ACC112 (cell line): ENCODE results near the gene SRRM1.

Source experiments
- H2AFZ ChIP-seq: fragments of 200-600 bp; sonication (generic); one replicate; pipeline ENCODE4 v1.6.0; 2017; ENCODE audit warnings: antibody characterized with exemption, low read length; ENCODE audit not compliant: unreplicated experiment
- H3K27ac ChIP-seq: fragments of 200-600 bp; sonication (generic); 2 replicates; pipeline ENCODE4 v1.5.1; 2014; ENCODE audit warnings: low read depth, mild to moderate bottlenecking, antibody characterized with exemption, low read length, moderate library complexity
- H3K27me3 ChIP-seq: fragments of 200-600 bp; sonication (generic); 2 replicates; pipeline ENCODE4 v1.6.1; 2014; ENCODE audit warnings: mild to moderate bottlenecking, antibody characterized with exemption, low read length, moderate library complexity, mixed read lengths; ENCODE audit not compliant: insufficient read depth
- H3K36me3 ChIP-seq: fragments of 200-600 bp; sonication (generic); 2 replicates; pipeline ENCODE4 v1.6.1; 2016; ENCODE audit warnings: mild to moderate bottlenecking, antibody characterized with exemption, low read length, moderate library complexity, mixed read lengths; ENCODE audit not compliant: insufficient read depth
- H3K4me1 ChIP-seq: fragments of 200-600 bp; sonication (generic); one replicate; pipeline ENCODE4 v1.6.1; 2016; ENCODE audit warnings: low read length, mixed read lengths; ENCODE audit not compliant: insufficient read depth, unreplicated experiment, control insufficient read depth
- H3K4me3 ChIP-seq: fragments of 200-600 bp; sonication (generic); 2 replicates; pipeline ENCODE4 v1.5.1; 2014; ENCODE audit warnings: mild to moderate bottlenecking, low read depth, low read length
- H3K79me2 ChIP-seq: fragments of 200-600 bp; sonication (generic); one replicate; pipeline ENCODE4 v1.6.0; 2016; ENCODE audit warnings: low read length; ENCODE audit not compliant: control insufficient read depth, unreplicated experiment, insufficient read depth

Gene SRRM1

DNA sequence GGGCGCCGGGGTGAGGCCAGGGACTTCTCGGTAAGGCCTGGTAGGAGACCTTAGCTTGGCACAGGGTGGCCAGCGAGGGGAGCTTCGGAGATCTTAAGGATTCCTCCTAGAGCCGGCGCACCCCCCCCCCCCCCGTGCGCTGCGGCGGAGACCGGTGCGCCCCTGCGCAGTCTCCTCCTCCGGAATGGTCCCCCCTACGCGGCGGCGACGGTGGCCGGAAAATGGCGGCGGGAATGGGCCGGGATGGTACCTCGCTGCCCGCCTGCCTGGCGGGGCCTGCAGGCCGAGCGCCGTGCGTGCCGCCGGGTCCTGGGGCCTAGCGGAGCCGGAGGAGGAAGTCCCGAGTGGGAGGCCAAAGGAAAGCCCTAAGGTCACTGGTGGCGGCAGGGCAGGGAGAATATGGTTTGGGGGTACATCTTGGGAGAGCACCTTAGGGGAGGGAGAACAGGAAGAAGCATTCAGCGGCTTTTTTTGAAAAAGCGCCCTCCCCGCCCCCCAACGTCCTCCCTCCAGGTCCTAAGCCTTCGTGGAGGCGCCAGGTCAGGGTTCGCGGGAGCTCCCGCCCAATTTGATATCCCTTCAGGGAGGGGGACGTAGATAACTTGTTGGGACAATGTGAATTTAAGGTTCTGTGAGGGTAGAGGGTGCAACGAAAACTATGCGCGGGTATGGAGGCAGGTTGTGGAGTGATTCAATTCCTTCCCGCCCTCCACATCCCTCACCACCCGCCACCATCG is 429 bp downstream of the SRRM1 start:
- peaks cover 62% of the 10 kb centered on the region for H3K79me2 ChIP-seq
- peaks cover 23% of the 10 kb centered on the region for H3K4me1 ChIP-seq
- peak overlapping the region; percentile 89 for H3K4me3 ChIP-seq
- no peaks in the 10 kb centered on the region for H3K27me3 ChIP-seq
- no peak overlapping the region for H2AFZ ChIP-seq
- peak overlapping the region; percentile 68 for H3K27ac ChIP-seq
- peaks cover 34% of the 10 kb centered on the region for H3K36me3 ChIP-seq

DNA sequence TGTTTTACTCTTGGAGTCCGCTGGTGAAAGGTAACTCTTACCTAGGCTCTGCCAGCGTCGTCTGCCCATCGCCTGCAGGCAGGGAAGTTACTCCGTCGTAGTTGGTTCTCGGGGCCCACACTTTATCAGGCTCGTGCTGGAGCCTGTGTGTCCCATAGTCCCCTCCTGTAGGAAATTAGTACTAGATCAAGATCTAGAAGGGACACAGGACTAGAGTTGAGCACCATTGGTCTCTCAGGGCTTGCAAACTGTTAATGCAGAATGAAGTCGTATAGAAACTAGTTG is 940 bp downstream of the SRRM1 start:
- H3K79me2 ChIP-seq = peaks cover 66% of the 10 kb centered on the region
- H3K27ac ChIP-seq = peak overlapping the region; percentile 68; the same call in 1 of the 2 replicates
- H3K4me3 ChIP-seq = peak overlapping the region; percentile 89
- peaks cover 23% of the 10 kb centered on the region for H3K4me1 ChIP-seq
- H2AFZ ChIP-seq = no peak overlapping the region
- no peaks in the 10 kb centered on the region for H3K27me3 ChIP-seq
- H3K36me3 ChIP-seq = peaks cover 39% of the 10 kb centered on the region

DNA sequence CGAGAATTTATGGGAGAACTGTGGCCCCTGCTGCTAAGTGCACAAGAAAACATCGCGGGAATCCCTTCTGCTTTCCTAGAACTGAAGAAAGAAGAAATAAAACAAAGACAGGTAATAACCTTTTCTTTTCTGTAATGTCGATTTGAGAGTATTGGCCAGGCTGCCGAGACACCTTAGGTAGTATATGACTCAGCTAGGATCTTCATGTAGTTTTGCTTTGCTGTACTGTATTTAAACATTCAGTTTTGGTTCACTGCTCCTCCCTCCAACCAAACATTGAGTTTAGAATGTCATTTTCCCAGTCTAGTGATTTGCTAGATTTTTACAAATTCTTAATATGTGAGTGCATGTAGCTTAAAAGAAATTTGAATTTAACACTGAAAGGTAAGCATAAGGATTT is 5.8 kb downstream of the SRRM1 start:
- H3K79me2 ChIP-seq = peaks cover 84% of the 10 kb centered on the region
- no peak overlapping the region for H2AFZ ChIP-seq
- no peak overlapping the region for H3K4me3 ChIP-seq
- peaks cover 17% of the 10 kb centered on the region for H3K4me1 ChIP-seq
- H3K36me3 ChIP-seq = peaks cover 80% of the 10 kb centered on the region
- no peak overlapping the region for H3K27ac ChIP-seq
- H3K27me3 ChIP-seq = no peaks in the 10 kb centered on the region

DNA sequence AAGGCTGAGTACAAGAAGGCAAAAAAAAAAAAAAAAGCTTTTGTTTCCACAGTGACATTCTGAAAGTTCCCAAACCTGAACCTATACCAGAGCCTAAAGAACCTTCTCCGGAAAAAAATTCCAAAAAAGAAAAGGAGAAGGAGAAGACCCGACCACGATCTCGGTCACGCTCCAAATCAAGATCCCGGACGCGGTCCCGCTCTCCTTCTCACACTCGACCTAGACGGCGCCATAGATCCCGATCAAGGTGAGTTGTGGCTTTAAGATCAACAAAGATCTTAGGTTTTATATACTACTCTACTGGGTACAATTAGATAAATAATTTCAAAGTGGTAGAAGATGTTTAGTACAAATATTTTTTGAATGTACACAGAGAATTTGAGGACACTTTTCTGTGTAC is 9.3 kb downstream of the SRRM1 start:
- Histone ChIP-seq H3K4me3 (no peak overlapping the region), H3K27me3 (no peaks in the 10 kb centered on the region), H3K4me1 (peaks cover 5% of the 10 kb centered on the region), H3K27ac (no peak overlapping the region), H3K79me2 (peaks cover 82% of the 10 kb centered on the region), H3K36me3 (peaks cover 92% of the 10 kb centered on the region), H2AFZ (no peak overlapping the region)

DNA sequence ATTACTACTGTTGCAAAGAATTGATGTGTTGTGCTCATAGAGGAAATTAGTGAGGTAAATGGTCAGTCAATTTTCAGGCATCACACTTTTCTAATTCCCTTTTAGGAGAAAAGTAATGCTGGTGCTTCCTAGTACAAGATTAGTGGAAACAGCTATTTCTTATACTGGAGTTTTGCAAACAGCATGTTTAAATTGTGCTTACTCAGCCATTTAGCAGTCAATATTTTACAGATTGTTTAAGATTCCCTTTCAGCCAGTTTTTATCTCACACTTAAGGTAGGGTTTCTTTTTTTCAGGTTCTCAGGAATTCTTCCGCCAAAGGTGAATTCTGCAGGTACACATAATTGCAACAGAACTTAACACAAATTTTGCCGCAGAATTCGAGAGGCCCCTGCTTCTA is 10.9 kb downstream of the SRRM1 start:
- H2AFZ ChIP-seq = no peak overlapping the region
- H3K27ac ChIP-seq = no peak overlapping the region
- H3K27me3 ChIP-seq = no peaks in the 10 kb centered on the region
- H3K79me2 ChIP-seq = peaks cover 79% of the 10 kb centered on the region
- no peak overlapping the region for H3K4me3 ChIP-seq
- peaks cover 5% of the 10 kb centered on the region for H3K4me1 ChIP-seq
- peaks cover 85% of the 10 kb centered on the region for H3K36me3 ChIP-seq

DNA sequence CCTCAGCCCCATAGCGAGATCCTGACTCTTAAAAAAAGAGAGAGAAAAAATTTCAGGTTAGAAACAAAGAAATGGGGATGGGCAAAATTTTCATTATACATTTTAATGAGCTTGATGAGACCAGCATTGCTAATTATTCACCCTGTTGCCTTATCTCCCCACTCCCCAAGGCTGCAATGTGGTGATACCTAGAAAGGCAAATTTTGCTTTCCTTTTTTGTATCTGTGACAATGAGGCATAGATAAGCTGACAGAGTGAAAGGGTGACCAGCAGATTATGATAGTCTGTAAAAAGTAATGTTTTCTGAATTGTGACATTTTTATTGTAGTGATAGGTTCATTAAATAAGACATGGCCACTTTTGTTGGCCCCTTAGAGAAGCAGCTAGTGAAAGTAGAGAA is 12.9 kb downstream of the SRRM1 start:
- Histone ChIP-seq H3K4me3 (no peak overlapping the region), H3K4me1 (peaks cover 5% of the 10 kb centered on the region), H3K27me3 (no peaks in the 10 kb centered on the region), H3K79me2 (peaks cover 68% of the 10 kb centered on the region), H3K27ac (no peak overlapping the region), H3K36me3 (peaks cover 71% of the 10 kb centered on the region), H2AFZ (no peak overlapping the region)

DNA sequence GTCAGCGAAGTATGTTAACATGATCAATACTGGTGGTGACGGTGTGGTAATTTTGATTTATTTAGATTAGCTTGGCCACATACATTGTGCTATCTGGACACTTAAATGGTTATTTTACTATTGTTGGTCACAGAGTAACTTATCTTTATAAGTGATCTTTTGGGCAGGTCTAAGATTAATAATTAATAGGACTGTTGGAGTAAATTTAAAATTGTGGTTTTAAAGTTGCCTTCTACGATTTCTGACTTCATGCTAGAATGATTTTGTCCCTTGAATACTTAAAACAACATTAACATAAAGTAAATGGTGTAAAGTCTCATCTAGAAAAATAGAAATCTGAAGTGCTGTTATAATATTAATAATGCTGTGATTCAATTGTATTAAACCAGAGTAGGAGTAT is 14.7 kb downstream of the SRRM1 start:
- Histone ChIP-seq H3K4me3 (no peak overlapping the region), H3K27ac (no peak overlapping the region), H3K4me1 (peaks cover 5% of the 10 kb centered on the region), H2AFZ (no peak overlapping the region), H3K36me3 (peaks cover 76% of the 10 kb centered on the region), H3K79me2 (peaks cover 71% of the 10 kb centered on the region), H3K27me3 (no peaks in the 10 kb centered on the region)

DNA sequence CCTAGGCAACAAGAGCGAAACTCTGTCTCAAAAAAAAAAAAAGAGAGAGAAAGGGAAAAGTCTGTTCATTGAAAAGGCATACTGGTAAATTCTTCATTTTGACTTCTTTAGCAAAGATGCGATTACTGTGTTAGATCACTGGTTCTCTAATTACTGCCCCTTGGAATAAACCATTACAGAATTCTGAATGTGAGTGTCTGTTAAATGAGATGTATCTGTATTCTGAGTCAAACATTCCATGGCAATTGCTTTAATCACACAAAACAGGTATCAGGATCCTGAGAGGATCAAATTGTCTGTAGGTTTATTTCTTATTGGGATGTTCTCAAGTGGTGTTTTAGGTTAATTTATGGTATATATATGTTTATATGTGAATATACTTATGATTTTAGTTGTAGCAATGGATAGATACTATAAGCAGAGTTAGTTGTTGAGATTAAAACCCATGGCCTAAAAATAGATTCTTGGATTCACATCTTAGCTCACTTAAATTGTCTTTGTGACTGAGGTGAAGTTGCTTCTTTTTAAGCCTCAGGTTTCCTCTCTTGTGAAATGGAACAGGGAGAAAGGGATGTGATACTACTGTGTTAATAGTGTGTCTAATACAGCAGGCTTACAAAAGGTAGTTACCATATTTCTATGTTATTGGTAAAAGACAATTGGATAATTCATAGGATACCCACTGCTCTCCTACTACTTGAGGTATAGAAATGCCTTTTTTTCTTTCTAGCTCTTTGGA is 16.2 kb downstream of the SRRM1 start:
- Histone ChIP-seq H3K36me3 (peaks cover 70% of the 10 kb centered on the region), H3K27ac (peak overlapping the region; percentile 34; the same call in 1 of the 2 replicates), H3K27me3 (no peaks in the 10 kb centered on the region), H3K4me1 (peaks cover 5% of the 10 kb centered on the region), H3K4me3 (no peak overlapping the region), H2AFZ (no peak overlapping the region), H3K79me2 (peaks cover 68% of the 10 kb centered on the region)

DNA sequence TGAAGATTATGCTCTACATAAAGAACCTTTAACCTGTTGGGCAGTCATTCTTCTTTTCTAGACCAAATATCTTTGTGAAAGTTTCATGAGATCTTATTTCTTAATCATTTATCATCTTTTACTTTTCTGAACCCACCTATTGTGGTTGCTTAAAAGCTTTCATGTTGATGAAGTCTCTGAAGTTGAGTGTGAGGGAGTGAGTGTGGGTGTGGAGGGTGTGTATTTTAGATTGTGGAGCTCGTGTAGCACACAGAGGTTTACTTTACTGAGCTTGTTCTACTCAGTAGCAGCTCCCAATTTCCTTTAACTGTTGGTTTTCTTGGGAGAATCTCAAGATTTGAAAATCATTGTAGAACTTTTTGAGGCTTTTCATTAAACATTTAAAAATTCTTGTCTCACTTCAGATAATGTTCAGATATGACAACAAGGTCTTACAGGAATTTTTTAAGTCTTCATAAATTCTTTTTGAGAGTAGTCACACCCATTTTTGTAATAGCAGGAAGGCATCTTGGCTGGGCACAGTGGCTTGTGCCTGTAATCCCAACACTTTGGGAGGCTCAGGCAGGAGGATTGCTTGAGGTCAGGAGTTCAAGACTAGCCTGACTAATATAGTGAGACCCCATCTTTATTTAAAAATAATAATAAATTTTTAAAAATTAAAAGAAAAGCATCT is 17.0 kb downstream of the SRRM1 start:
- Histone ChIP-seq H3K27ac (peak overlapping the region; percentile 34; the same call in 1 of the 2 replicates), H3K4me1 (peaks cover 5% of the 10 kb centered on the region), H3K36me3 (peaks cover 65% of the 10 kb centered on the region), H3K27me3 (no peaks in the 10 kb centered on the region), H2AFZ (no peak overlapping the region), H3K4me3 (no peak overlapping the region), H3K79me2 (peaks cover 63% of the 10 kb centered on the region)

DNA sequence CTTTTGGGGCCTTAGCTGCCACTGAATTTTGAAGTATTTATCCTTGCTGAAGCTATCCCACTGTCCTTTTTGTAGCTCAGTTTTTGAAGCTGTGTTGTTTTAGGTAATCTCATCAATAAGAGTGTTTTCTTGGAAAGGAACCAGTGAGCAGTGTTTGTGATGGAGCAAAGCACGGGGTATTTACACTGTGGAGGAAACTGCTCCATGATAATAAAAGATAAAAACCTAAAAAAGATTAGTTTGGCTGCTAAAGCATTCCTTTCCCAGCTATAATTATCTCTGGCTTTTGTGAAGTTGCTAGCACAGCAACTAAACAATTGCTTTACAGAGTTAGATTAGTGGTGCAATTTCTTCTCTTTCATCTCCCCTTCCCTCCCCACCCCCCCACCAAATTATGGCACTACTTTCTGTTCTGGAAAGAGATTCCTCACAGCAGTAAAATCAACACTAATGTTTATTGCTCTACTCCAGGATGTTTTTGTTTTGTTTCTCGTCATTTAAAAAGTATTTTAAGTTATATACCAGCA is 21.5 kb downstream of the SRRM1 start:
- Histone ChIP-seq H3K79me2 (peaks cover 26% of the 10 kb centered on the region), H3K4me1 (no peaks in the 10 kb centered on the region), H3K27ac (no peak overlapping the region), H2AFZ (no peak overlapping the region), H3K36me3 (peaks cover 54% of the 10 kb centered on the region), H3K4me3 (no peak overlapping the region), H3K27me3 (no peaks in the 10 kb centered on the region)
